DND-41 (cell line): ENCODE results near the gene FBN1.

Experiments
- ATAC-seq: fragments of 200-7000 bp; cut with Tn5 transposase; 3 replicates; pipeline ENCODE4 v1.9.1; 2021; ENCODE audit warnings: low read depth; ENCODE audit not compliant: insufficient read depth
- DNase-seq: peaks from one replicate; pipeline ENCODE4 v3.0.0-alpha.2; 2020
- H2AFZ ChIP-seq: 2 replicates; pipeline ENCODE4 v1.6.0; 2012; ENCODE audit warnings: low read depth, low read length
- H3K27ac ChIP-seq: 2 replicates; pipeline ENCODE4 v1.5.1; 2012; ENCODE audit warnings: low read length, inconsistent platforms
- H3K27me3 ChIP-seq: fragments of 200-600 bp; sonication (generic); 2 replicates; pipeline ENCODE4 v1.6.0; 2012; ENCODE audit warnings: low read length, mild to moderate bottlenecking, inconsistent platforms; ENCODE audit not compliant: insufficient read depth, poor library complexity
- H3K36me3 ChIP-seq: 2 replicates; pipeline ENCODE4 v1.5.1; 2012; ENCODE audit warnings: low read length, inconsistent platforms; ENCODE audit not compliant: insufficient read depth
- H3K4me1 ChIP-seq: 2 replicates; pipeline ENCODE4 v1.5.1; 2012; ENCODE audit warnings: mild to moderate bottlenecking, low read length; ENCODE audit not compliant: insufficient read depth
- H3K4me2 ChIP-seq: 2 replicates; pipeline ENCODE4 v1.6.0; 2012; ENCODE audit warnings: mild to moderate bottlenecking, moderate library complexity, low read length, inconsistent platforms; ENCODE audit not compliant: insufficient read depth
- H3K4me3 ChIP-seq, 2 experiments: fragments of 200-600 bp in 1 of 2; shearing (Covaris generic) in 1 of 2; 2 replicates each; pipeline ENCODE4 v1.5.1; 2012 to 2016; ENCODE audit warnings: inconsistent platforms in 2 of 2, low read length in 2 of 2, mild to moderate bottlenecking in 2 of 2, low read depth in 1 of 2, moderate library complexity in 1 of 2
- H3K79me2 ChIP-seq: 2 replicates; pipeline ENCODE4 v1.6.0; 2012; ENCODE audit warnings: low read length, inconsistent platforms; ENCODE audit not compliant: insufficient read depth
- H3K9ac ChIP-seq: 2 replicates; pipeline ENCODE4 v1.6.0; 2012; ENCODE audit warnings: low read depth, mild to moderate bottlenecking, inconsistent platforms, low read length, moderate library complexity
- H3K9me3 ChIP-seq: 2 replicates; pipeline ENCODE4 v1.5.1; 2012; ENCODE audit warnings: low read length, moderate library complexity, mild to moderate bottlenecking, inconsistent platforms; ENCODE audit not compliant: insufficient read depth, severe bottlenecking
- H4K20me1 ChIP-seq: 2 replicates; pipeline ENCODE4 v1.6.0; 2012; ENCODE audit warnings: low read length; ENCODE audit not compliant: insufficient read depth
- CTCF ChIP-seq: IDR thresholded peaks from 2 replicates; pipeline ENCODE4 v1.5.1; 2012; ENCODE audit warnings: borderline replicate concordance, low read length, moderate library complexity, mild to moderate bottlenecking; ENCODE audit not compliant: poor library complexity, severe bottlenecking; ENCODE audit errors: extremely low read depth
- EZH2 ChIP-seq: IDR thresholded peaks from 3 replicates; pipeline ENCODE4 v1.6.1; 2012; ENCODE audit warnings: borderline replicate concordance, low read depth, mild to moderate bottlenecking, moderate library complexity, low read length, inconsistent platforms; ENCODE audit not compliant: severe bottlenecking

Gene FBN1

GRCh38 chr15:48415036-48415886 lies 230.2 kb downstream of the FBN1 start:
- H3K36me3 ChIP-seq: no peaks in the 10 kb centered on the region
- no peaks in the 10 kb centered on the region for H3K4me1 ChIP-seq
- no peak overlapping the region for H3K4me2 ChIP-seq
- H3K27me3 ChIP-seq: no peaks in the 10 kb centered on the region
- TF ChIP-seq CTCF: no peak
- TF ChIP-seq EZH2: no peak
- no peak overlapping the region for H3K27ac ChIP-seq
- no peaks in the 10 kb centered on the region for H4K20me1 ChIP-seq
- H3K79me2 ChIP-seq: no peaks in the 10 kb centered on the region
- no peaks in the 10 kb centered on the region for H3K9me3 ChIP-seq
- no peak overlapping the region for H3K9ac ChIP-seq
- no peak overlapping the region for H3K4me3 ChIP-seq
- ATAC-seq: no peak
- no peak overlapping the region for H2AFZ ChIP-seq
- no peak for DNase-seq

GRCh38 chr15:48414015-48414414 lies 231.5 kb downstream of the FBN1 start:
- Histone ChIP-seq H3K4me2 (no peak overlapping the region), H3K4me3 (no peak overlapping the region), H3K9ac (no peak overlapping the region), H3K36me3 (no peaks in the 10 kb centered on the region), H2AFZ (no peak overlapping the region), H3K4me1 (no peaks in the 10 kb centered on the region), H3K27me3 (no peaks in the 10 kb centered on the region), H3K27ac (no peak overlapping the region), H3K79me2 (no peaks in the 10 kb centered on the region), H4K20me1 (no peaks in the 10 kb centered on the region), H3K9me3 (no peaks in the 10 kb centered on the region)
- ATAC-seq (no peak), DNase-seq (no peak)
- TF ChIP-seq CTCF: no peak
- TF ChIP-seq EZH2: no peak

- Histone ChIP-seq H3K27ac (no peak overlapping the region), H3K4me3 (no peak overlapping the region), H3K36me3 (no peaks in the 10 kb centered on the region), H4K20me1 (no peaks in the 10 kb centered on the region), H3K27me3 (no peaks in the 10 kb centered on the region), H3K9me3 (no peaks in the 10 kb centered on the region), H3K79me2 (no peaks in the 10 kb centered on the region), H3K4me2 (no peak overlapping the region), H3K9ac (no peak overlapping the region), H3K4me1 (no peaks in the 10 kb centered on the region), H2AFZ (no peak overlapping the region)
- TF ChIP-seq CTCF (no peak), EZH2 (no peak)
- DNase-seq: no peak
- ATAC-seq: no peak
These were observed 232.2 kb downstream of the FBN1 start for GRCh38 chr15:48413304-48413703.
